WI38 (cell line): ENCODE measurements around the gene ADCYAP1R1.

Source experiments
- H3K4me3 ChIP-seq: 2 replicates; pipeline ENCODE4 v1.5.1; 2011; ENCODE audit warnings: low read depth, mild to moderate bottlenecking, control low read depth, low read length
- TF ChIP-seq, protein P1 (sequence below): IDR thresholded peaks from 2 replicates; pipeline ENCODE4 v1.5.1; 2012; ENCODE audit warnings: low read depth, mild to moderate bottlenecking, control low read depth, low read length

ADCYAP1R1 gene

GRCh38 chr7:31079126-31079823 lies 27.2 kb downstream of the ADCYAP1R1 start:
- TF ChIP-seq, protein P1, sequence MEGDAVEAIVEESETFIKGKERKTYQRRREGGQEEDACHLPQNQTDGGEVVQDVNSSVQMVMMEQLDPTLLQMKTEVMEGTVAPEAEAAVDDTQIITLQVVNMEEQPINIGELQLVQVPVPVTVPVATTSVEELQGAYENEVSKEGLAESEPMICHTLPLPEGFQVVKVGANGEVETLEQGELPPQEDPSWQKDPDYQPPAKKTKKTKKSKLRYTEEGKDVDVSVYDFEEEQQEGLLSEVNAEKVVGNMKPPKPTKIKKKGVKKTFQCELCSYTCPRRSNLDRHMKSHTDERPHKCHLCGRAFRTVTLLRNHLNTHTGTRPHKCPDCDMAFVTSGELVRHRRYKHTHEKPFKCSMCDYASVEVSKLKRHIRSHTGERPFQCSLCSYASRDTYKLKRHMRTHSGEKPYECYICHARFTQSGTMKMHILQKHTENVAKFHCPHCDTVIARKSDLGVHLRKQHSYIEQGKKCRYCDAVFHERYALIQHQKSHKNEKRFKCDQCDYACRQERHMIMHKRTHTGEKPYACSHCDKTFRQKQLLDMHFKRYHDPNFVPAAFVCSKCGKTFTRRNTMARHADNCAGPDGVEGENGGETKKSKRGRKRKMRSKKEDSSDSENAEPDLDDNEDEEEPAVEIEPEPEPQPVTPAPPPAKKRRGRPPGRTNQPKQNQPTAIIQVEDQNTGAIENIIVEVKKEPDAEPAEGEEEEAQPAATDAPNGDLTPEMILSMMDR, result no peak

DNA sequence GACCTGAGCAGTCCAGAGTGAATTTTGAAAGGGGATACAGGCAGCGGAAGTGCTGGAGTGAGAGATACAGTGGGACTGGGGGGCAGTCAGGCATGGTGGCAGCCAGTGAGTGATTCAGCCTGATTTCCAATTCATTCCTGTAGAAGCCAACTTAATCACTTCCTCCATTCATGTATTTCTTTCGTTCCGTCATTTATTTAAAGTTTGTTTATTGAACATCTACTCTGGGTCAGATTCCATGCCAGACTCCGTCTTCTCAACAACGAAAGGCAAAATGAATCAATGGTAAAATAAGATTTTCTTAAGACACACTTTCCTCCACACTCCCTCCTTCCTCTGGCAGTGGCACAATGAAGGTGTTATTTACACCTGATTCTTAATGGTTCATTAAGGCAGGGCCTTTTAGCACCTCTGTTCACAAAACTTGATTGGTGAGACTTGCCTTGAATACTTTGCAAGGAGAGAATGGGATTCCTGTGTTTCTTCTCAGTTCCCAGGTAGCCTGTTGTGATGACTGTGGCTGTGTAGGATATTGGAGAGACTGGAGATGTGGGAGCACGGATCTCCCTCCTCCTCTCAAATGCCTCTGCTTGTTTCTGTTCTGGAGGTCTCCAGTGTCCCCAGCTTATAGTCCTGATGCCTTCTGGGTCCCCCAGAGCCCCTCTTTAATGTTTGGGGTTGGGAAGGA lies 27.9 kb downstream of the ADCYAP1R1 start:
- TF ChIP-seq, protein P1, result no peak
- no peak overlapping the region for H3K4me3 ChIP-seq

More at GRCh38 chr7:31079126-31079823, 27.2 kb downstream of the ADCYAP1R1 start:
- H3K4me3 ChIP-seq, result no peak overlapping the region

GRCh38 chr7:31080763-31081162 lies 28.7 kb downstream of the ADCYAP1R1 start:
- no peak overlapping the region for H3K4me3 ChIP-seq
- TF ChIP-seq, protein P1, result no peak

DNA sequence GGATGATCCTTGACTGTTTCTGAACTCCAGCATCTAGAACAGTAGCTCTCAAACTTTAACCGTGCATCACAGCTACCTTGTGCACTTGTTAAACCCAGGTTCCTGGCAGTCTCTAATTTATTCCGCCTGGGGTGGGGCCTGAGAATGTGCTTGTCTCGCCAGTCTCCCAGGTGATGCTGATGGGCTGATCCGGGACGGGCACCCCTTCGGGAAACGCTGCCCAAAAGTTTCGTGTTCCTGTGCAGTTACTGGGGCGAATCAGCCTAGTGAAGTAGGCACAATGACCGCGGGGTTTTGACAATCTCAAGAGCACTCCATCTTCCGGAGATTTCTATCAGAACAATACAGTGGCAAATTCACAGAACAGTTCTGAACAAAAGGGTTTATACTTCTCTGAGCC lies 29.9 kb downstream of the ADCYAP1R1 start:
- TF ChIP-seq, protein P1, result no peak
- no peak overlapping the region for H3K4me3 ChIP-seq

GRCh38 chr7:31082447-31082846 lies 30.3 kb downstream of the ADCYAP1R1 start:
- no peak overlapping the region for H3K4me3 ChIP-seq
- TF ChIP-seq, protein P1, result no peak

DNA sequence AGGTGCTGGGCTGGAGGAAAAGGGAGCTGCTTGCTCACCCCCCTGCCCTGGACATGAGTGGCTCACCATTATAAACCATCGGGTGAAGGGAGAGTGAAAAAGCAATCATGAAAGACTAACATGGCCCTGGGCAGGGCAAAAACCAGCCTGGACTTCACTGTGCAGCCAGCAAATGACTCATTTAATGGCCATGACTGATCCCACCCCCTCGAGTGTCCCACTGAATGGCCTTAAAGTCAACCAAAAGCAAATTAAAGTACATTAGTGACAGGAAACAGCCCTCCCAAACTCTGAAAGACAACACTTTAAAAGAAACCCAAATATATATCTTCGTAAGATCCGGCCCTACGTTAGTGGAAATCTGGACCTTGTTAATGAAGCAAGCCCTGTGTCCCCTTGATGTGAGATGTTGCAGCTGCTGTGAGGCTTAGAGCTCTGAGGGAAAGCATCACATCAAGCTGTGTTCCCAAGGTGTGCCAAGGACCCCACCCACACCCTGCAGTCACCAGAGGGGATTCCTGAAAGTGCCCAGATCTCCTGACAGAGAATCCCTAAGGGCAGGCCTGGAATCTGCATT lies 31.2 kb downstream of the ADCYAP1R1 start:
- TF ChIP-seq, protein P1, result no peak
- no peak overlapping the region for H3K4me3 ChIP-seq

DNA sequence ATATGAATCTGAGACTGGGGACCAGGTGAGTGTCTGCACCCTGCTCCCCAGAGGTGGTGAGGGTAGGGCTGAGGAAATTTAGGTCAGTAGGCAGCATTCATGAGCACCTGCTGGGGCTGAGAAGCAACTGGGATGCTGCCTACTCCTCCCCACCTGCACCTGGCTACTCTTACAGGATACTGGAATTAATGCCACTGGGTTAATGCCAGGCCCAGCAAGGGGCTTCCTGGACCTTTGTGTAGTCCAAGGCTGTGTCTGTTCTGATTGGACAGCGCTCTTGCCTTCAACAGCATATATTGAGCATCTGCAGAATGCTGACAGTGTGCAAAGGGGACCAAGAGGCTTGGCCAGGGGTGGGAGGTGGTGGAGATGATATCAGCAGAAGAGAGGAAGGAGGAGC lies 32.1 kb downstream of the ADCYAP1R1 start:
- H3K4me3 ChIP-seq, result no peak overlapping the region
- TF ChIP-seq, protein P1, result no peak
